HepG2 (cell line): ENCODE results near the gene KIF6. TPM values are rescaled to one million over a fixed set of nuclear protein-coding genes. Genes with fewer than 3 reads are reported as not detected.

Source experiments
- ATAC-seq: fragments of 200-7000 bp; cut with Tn5 transposase; 3 replicates; pipeline ENCODE4 v1.9.1; 2020; ENCODE audit warnings: mild to moderate bottlenecking, moderate library complexity
- BruUV-seq: library from RNA; stranded (reverse); fragments of 400-500 nt; replicated peaks from 2 replicates; lab custom pipeline; 2021; lab: Mats Ljungman, UMichigan
- CTCF ChIA-PET: fragments of 300-600 bp; formaldehyde crosslinking; extraction: SDS; loops from one replicate; lab custom pipeline; 2021; ENCODE audit warnings: low total read pairs, inconsistent platforms, low intra/inter-chr PET ratio; lab: Yijun Ruan, JAX
- POLR2A ChIA-PET: fragments of 350-600 bp; sonication (Branson Sonifier 250); formaldehyde crosslinking; loops from one replicate; lab custom pipeline; 2020; ENCODE audit warnings: antibody characterized with exemption, inconsistent platforms; lab: Yijun Ruan, JAX
- DNase-seq: peaks from one replicate; pipeline ENCODE4 v3.0.0-alpha.2; 2015; ENCODE audit warnings: low spot score
- FAIRE-seq: peaks from 3 replicates; lab custom pipeline; 2011; peaks lifted over from hg19 to GRCh38; lab: Jason Lieb, UNC
- H2AFZ ChIP-seq: one replicate; pipeline ENCODE4 v1.6.1; 2011; ENCODE audit warnings: low read length, inconsistent platforms
- H3K27ac ChIP-seq: fragments of 300-600 bp; 3 replicates; pipeline ENCODE4 v1.8.0; 2011; ENCODE audit warnings: mixed run types, mild to moderate bottlenecking, mixed read lengths, low read length, inconsistent platforms; ENCODE audit not compliant: insufficient read depth; ENCODE audit errors: extremely low read length
- H3K27me3 ChIP-seq, 2 experiments: fragments of 200-600 bp in 1 of 2; 2 replicates in 1 of 2; 3 replicates in 1 of 2; pipeline versions ENCODE4 v1.6.0 to v1.8.0; 2011; ENCODE audit warnings: low read length in 2 of 2, mild to moderate bottlenecking in 2 of 2, moderate library complexity in 2 of 2, inconsistent platforms in 1 of 2; ENCODE audit not compliant: insufficient read depth in 2 of 2, control insufficient read depth in 1 of 2
- H3K36me3 ChIP-seq, 2 experiments: fragments of 200-600 bp in 1 of 2; replicated peaks in 1 of 2; 2 replicates in 1 of 2; 3 replicates in 1 of 2; pipeline versions ENCODE4 v1.5.1 to v1.8.0; 2011; ENCODE audit warnings: low read length in 2 of 2, inconsistent platforms in 1 of 2; ENCODE audit not compliant: insufficient read depth in 2 of 2, control insufficient read depth in 1 of 2
- H3K4me1 ChIP-seq: 2 replicates; pipeline ENCODE4 v1.5.1; 2012; ENCODE audit warnings: low read length, inconsistent platforms; ENCODE audit not compliant: insufficient read depth
- H3K4me2 ChIP-seq: 2 replicates; pipeline ENCODE4 v1.6.0; 2011; ENCODE audit warnings: low read depth, low read length, inconsistent platforms
- H3K4me3 ChIP-seq, 3 experiments: fragments of 200-600 bp in 1 of 3; sonication (generic), shearing (Covaris generic) in 1 of 3; replicated peaks in 1 of 3; 2 replicates each; pipeline ENCODE4 v1.5.1; 2011 to 2016; ENCODE audit warnings: low read length in 3 of 3, inconsistent platforms in 2 of 3, low read depth in 2 of 3, mild to moderate bottlenecking in 2 of 3, control low read depth in 1 of 3, mixed read lengths in 1 of 3; ENCODE audit not compliant: insufficient read depth in 1 of 3
- H3K79me2 ChIP-seq: one replicate; pipeline ENCODE4 v1.6.1; 2011; ENCODE audit warnings: low read length, inconsistent platforms; ENCODE audit not compliant: insufficient read depth
- H3K9ac ChIP-seq: 2 replicates; pipeline ENCODE4 v1.6.0; 2011; ENCODE audit warnings: mild to moderate bottlenecking, low read depth, low read length, inconsistent platforms; ENCODE audit not compliant: insufficient read depth
- H3K9me3 ChIP-seq: 2 replicates; pipeline ENCODE4 v1.5.1; 2012; ENCODE audit warnings: mild to moderate bottlenecking, low read length
- H4K20me1 ChIP-seq: 2 replicates; pipeline ENCODE4 v1.6.0; 2011; ENCODE audit warnings: inconsistent platforms, mild to moderate bottlenecking, low read length, moderate library complexity; ENCODE audit not compliant: insufficient read depth
- GATA4 ChIP-seq: sonication (generic); IDR thresholded peaks from 2 replicates; pipeline ENCODE4 v1.6.1; 2016; ENCODE audit warnings: antibody characterized with exemption, low read depth, borderline replicate concordance
- HDAC2 ChIP-seq: sonication (generic); formaldehyde crosslinking; IDR thresholded peaks from 2 replicates; pipeline ENCODE4 v1.4.0; 2020; ENCODE audit warnings: missing genetic modification reagents
- KLF13 ChIP-seq: sonication (generic); formaldehyde crosslinking; IDR thresholded peaks from 2 replicates; pipeline ENCODE4 v1.4.0; 2020; ENCODE audit warnings: mild to moderate bottlenecking, missing genetic modification reagents
- ZFP41 ChIP-seq: sonication (generic); formaldehyde crosslinking; IDR thresholded peaks from 2 replicates; pipeline ENCODE4 v1.4.0; 2020; ENCODE audit warnings: mild to moderate bottlenecking, missing genetic modification reagents, borderline replicate concordance
- ZNF343 ChIP-seq: sonication (generic); formaldehyde crosslinking; IDR thresholded peaks from 2 replicates; pipeline ENCODE4 v1.4.0; 2020; ENCODE audit warnings: mild to moderate bottlenecking, missing genetic modification reagents
- ZNF589 ChIP-seq: sonication (generic); formaldehyde crosslinking; conservative IDR thresholded peaks from 2 replicates; pipeline ENCODE4 v1.8.0; 2022; ENCODE audit warnings: mild to moderate bottlenecking, moderate library complexity, missing genetic modification reagents
- ZNF672 ChIP-seq: sonication (generic); formaldehyde crosslinking; IDR thresholded peaks from 2 replicates; pipeline ENCODE4 v1.8.1; 2022; ENCODE audit warnings: missing genetic modification reagents
- ZSCAN22 ChIP-seq: sonication (generic); formaldehyde crosslinking; IDR thresholded peaks from 2 replicates; pipeline ENCODE4 v1.4.0; 2020; ENCODE audit warnings: mild to moderate bottlenecking, missing genetic modification reagents
- WGBS: methylation state at CpG from one replicate; pipeline ENCODE4 v1.1.6; 2017; ENCODE audit warnings: low lambda C conversion rate; 5-methylcytosine and 5-hydroxymethylcytosine counted together
- in situ Hi-C: cut with HindIII; loops from 2 replicates; pipeline ENCODE4 v1.10.0; 2017; ENCODE audit warnings: low pct_unique_long_range_greater_than_20kb; ENCODE audit not compliant: extremely low pct_ligation_motif_present
- intact Hi-C: fragments of 100-400 bp; cut with micrococcal nuclease; formaldehyde crosslinking; loops from one replicate; pipeline ENCODE4 v1.10.0; 2022; ENCODE audit not compliant: unreplicated experiment
- polyA plus RNA-seq, 8 experiments: library from polyadenylated mRNA; depleted of rRNA in 3 of 8; stranded (reverse) in 7 of 8; unstranded in 1 of 8; fragments of >200 nt; fragmentation: Illumina TruSeq in 4 of 8; extraction: Trizol in 4 of 8; gene quantifications; 2 replicates each; pipeline versions ENCODE4 v1.2.1 to v1.2.3, GENCODE V29; 2011 to 2016; ENCODE audit warnings: low read depth in 4 of 8, missing spikeins in 1 of 8, mixed read lengths in 1 of 8; ENCODE audit not compliant: insufficient read depth in 1 of 8
- total RNA-seq, 5 experiments: library from RNA; depleted of rRNA; stranded (reverse); fragments of >200 nt; fragmentation: Illumina TruSeq; extraction: Trizol; gene quantifications; 2 replicates each; pipeline ENCODE4 v1.2.3, GENCODE V29; 2016; ENCODE audit warnings: low read depth in 1 of 5
- TF ChIP-seq, protein P1 (sequence below): sonication (generic); formaldehyde crosslinking; IDR thresholded peaks from 2 replicates; pipeline ENCODE4 v1.5.0; 2020; ENCODE audit warnings: missing genetic modification reagents
- TF ChIP-seq, protein P2 (sequence below): sonication (generic); formaldehyde crosslinking; conservative IDR thresholded peaks from 2 replicates; pipeline ENCODE4 v1.5.0; 2020; ENCODE audit warnings: missing genetic modification reagents
- TF ChIP-seq, protein P3 (sequence below): sonication (generic); formaldehyde crosslinking; IDR thresholded peaks from 2 replicates; pipeline ENCODE4 v1.8.0; 2022; ENCODE audit warnings: missing genetic modification reagents, mild to moderate bottlenecking, moderate library complexity, borderline replicate concordance
- TF ChIP-seq, protein P4 (sequence below): sonication (generic); formaldehyde crosslinking; IDR thresholded peaks from 2 replicates; pipeline ENCODE4 v1.8.1; 2023; ENCODE audit warnings: mild to moderate bottlenecking, missing genetic modification reagents, borderline replicate concordance

KIF6 gene
- total and polyA plus RNA-seq, 2 of the 13 experiments (the other 11 are each of a cell fraction or from before 2014, with no cell fraction given): 0.04 to 0.27 TPM

DNA sequence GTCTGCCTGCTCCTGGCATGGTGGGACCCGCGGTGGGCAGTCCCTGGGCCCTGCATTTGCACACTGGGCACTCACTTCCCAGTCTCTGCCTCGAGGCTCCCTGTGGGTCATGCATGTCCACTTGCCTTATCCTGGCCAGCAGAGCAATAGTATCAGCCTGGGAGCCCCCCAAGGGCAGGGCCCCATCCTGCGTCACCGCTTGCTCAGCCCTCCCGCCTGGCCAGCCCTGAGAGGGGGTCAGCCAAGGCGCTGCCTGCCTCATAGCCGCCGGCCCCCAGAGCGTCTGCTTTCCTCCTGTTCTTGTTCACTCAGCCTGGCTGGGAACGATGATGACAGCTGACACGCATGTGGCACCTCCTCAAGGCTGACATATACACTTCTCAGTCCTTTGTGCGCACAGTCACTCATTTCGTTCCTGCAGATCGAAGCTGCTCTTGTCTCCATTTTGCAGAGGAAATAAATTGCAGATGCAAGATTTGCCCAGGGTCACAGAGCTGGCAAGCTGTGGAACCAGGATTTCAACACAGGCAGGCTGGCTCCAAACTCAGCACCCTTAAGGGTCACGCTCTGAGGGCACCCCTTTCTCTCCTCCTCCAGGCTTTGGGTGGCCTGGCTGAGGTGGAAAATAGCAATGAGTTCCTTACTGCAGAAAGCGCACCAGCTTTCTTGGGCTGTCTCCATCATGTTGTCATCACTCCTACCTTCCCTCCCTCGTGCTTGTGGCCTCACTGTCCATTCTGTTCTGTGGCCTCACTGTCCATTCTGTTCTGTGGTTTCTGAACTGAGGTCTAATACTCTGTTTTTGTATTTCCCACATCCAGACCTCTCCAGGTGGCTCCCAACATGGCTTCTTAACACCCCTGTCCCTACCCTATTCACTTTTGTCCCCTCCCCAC, 428.2 kb downstream of the KIF6 start:
- Histone ChIP-seq H3K4me1 (peaks cover 14% of the 10 kb centered on the region), H4K20me1 (no peaks in the 10 kb centered on the region), H3K27ac (no peak overlapping the region), H3K36me3 (no peaks in the 10 kb centered on the region), H3K4me3 (no peak overlapping the region), H3K4me2 (no peak overlapping the region), H2AFZ (no peak overlapping the region), H3K9me3 (no peaks in the 10 kb centered on the region), H3K27me3 (peaks cover 0 to 9% of the 10 kb centered on the region in 2 experiments; a peak in 1 of 5 replicates), H3K79me2 (no peaks in the 10 kb centered on the region), H3K9ac (no peak overlapping the region)
- DNase-seq (no peak), ATAC-seq (no peak), FAIRE-seq (no peak)
- in situ Hi-C loops: no loop called here
- intact Hi-C loops: no loop called here
- ChIA-PET POLR2A (no interaction called here), CTCF (no interaction called here)
- TF ChIP-seq HDAC2 (CRISPR knock-in tag): no peak
- TF ChIP-seq, protein P1, sequence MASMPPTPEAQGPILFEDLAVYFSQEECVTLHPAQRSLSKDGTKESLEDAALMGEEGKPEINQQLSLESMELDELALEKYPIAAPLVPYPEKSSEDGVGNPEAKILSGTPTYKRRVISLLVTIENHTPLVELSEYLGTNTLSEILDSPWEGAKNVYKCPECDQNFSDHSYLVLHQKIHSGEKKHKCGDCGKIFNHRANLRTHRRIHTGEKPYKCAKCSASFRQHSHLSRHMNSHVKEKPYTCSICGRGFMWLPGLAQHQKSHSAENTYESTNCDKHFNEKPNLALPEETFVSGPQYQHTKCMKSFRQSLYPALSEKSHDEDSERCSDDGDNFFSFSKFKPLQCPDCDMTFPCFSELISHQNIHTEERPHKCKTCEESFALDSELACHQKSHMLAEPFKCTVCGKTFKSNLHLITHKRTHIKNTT (CRISPR knock-in tag): no peak
- TF ChIP-seq ZNF589: no peak
- TF ChIP-seq GATA4: no peak
- WGBS: 64% methylated on average over 18 of the region's 18 CpGs
- no TSS peak for BruUV-seq

DNA sequence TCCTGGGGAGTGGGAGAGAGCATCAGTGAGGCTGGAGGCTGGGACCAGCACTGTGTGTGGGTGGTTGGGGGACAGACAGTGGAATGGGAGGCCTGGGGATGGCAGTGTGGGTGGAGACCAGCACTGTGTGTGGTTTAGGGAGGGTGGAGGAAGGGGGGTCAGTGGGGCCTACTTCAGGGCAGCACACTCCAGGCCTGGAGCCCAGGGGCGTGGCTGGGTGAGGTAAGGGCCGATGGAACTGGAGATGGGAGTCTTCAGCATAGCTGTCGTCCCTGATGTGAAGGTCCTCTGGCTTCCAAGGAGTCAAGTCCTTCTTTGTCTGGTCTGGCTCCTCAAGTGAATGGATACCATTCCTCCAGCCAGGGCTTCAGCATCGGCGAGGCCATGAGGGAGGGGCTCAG, 429.6 kb downstream of the KIF6 start:
- peaks cover 14% of the 10 kb centered on the region for H3K4me1 ChIP-seq
- H3K36me3 ChIP-seq: no peaks in the 10 kb centered on the region
- no peaks in the 10 kb centered on the region for H4K20me1 ChIP-seq
- H3K4me2 ChIP-seq: no peak overlapping the region
- no peak overlapping the region for H3K27ac ChIP-seq
- intact Hi-C loops (no loop called here), in situ Hi-C loops (no loop called here)
- no peak for FAIRE-seq
- POLR2A ChIA-PET: no interaction called here
- no peak for ATAC-seq
- H3K79me2 ChIP-seq: no peaks in the 10 kb centered on the region
- CTCF ChIA-PET: no interaction called here
- H3K9me3 ChIP-seq: no peaks in the 10 kb centered on the region
- BruUV-seq: no TSS peak
- no peak overlapping the region for H3K9ac ChIP-seq
- peaks cover 0 to 9% of the 10 kb centered on the region in 2 experiments; a peak in 1 of 5 replicates for H3K27me3 ChIP-seq
- no peak overlapping the region for H3K4me3 ChIP-seq
- 47% methylated on average over 4 of the region's 5 CpGs for WGBS
- DNase-seq: no peak
- H2AFZ ChIP-seq: no peak overlapping the region
- TF ChIP-seq, protein P2, sequence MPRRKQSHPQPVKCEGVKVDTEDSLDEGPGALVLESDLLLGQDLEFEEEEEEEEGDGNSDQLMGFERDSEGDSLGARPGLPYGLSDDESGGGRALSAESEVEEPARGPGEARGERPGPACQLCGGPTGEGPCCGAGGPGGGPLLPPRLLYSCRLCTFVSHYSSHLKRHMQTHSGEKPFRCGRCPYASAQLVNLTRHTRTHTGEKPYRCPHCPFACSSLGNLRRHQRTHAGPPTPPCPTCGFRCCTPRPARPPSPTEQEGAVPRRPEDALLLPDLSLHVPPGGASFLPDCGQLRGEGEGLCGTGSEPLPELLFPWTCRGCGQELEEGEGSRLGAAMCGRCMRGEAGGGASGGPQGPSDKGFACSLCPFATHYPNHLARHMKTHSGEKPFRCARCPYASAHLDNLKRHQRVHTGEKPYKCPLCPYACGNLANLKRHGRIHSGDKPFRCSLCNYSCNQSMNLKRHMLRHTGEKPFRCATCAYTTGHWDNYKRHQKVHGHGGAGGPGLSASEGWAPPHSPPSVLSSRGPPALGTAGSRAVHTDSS: no peak
- no peak for TF ChIP-seq ZFP41 (CRISPR knock-in tag)
- TF ChIP-seq, protein P3, sequence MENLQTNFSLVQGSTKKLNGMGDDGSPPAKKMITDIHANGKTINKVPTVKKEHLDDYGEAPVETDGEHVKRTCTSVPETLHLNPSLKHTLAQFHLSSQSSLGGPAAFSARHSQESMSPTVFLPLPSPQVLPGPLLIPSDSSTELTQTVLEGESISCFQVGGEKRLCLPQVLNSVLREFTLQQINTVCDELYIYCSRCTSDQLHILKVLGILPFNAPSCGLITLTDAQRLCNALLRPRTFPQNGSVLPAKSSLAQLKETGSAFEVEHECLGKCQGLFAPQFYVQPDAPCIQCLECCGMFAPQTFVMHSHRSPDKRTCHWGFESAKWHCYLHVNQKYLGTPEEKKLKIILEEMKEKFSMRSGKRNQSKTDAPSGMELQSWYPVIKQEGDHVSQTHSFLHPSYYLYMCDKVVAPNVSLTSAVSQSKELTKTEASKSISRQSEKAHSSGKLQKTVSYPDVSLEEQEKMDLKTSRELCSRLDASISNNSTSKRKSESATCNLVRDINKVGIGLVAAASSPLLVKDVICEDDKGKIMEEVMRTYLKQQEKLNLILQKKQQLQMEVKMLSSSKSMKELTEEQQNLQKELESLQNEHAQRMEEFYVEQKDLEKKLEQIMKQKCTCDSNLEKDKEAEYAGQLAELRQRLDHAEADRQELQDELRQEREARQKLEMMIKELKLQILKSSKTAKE (CRISPR knock-in tag): no peak
- TF ChIP-seq ZNF343 (CRISPR knock-in tag): no peak
- TF ChIP-seq, protein P4, sequence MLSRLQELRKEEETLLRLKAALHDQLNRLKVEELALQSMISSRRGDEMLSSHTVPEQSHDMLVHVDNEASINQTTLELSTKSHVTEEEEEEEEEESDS (CRISPR knock-in tag): no peak
- no peak for TF ChIP-seq ZSCAN22 (CRISPR knock-in tag)
- TF ChIP-seq KLF13 (CRISPR knock-in tag): no peak
- TF ChIP-seq ZNF672 (CRISPR knock-in tag): no peak
